ENCODE results near the gene C2orf15. TPM values are rescaled to one million over a fixed set of nuclear protein-coding genes. Genes with fewer than 3 reads are reported as not detected.

C2orf15 gene
- total and polyA plus RNA-seq, 10 of the 15 experiments (the other 5 are each of a cell fraction or from before 2014, with no cell fraction given) = 1.4 to 3.4 (median 2.4) TPM

- 0 out of 4 replicates have a peak, but pooled peaks cover 0 to 3% of the 10 kb centered on the region in 2 experiments for H3K36me3 ChIP-seq (ENCODE audit: control insufficient read depth in 2 of 2, insufficient read depth in 2 of 2, low read length in 1 of 2)
- H3K9ac ChIP-seq (ENCODE audit: control insufficient read depth, insufficient read depth, low read length) = peak overlapping the region; percentile 96
- peak overlapping the region; percentile 99; the same call in 1 of the 2 replicates for H2AFZ ChIP-seq (ENCODE audit: control insufficient read depth, low read depth, low read length)
- H3K4me3 ChIP-seq = peak overlapping the region; percentile 95
- intact Hi-C loops (cut with micrococcal nuclease; ENCODE audit: unreplicated experiment) = loop anchor here (1.0 to 5.0 kb wide), 4 partner anchors 39 to 306 kb away; partner anchors contain the start of genes C2orf15 and TXNDC9
- WGBS (ENCODE audit: insufficient coverage, insufficient replicate concordance, low lambda C conversion rate, missing lambda C conversion rate) = 21% methylated on average over 4 of the region's 4 CpGs
- ChIA-PET CTCF (interaction anchor here (0.7 to 2.4 kb wide), 3 partner anchors 14 to 154 kb away, joined by 4 to 10 read pairs (median 4); partner anchors contain the start of genes LIPT1 and TSGA10), SMC1A (ENCODE audit: uncharacterized antibody, unreplicated experiment) (interaction anchor here (1.9 kb wide), 1 partner anchor 154 kb away, joined by 7 read pairs; no protein-coding TSS in a partner anchor), POLR2A (interaction anchor here (0.6 kb wide), 1 partner anchor 269 kb away, joined by 5 read pairs; no protein-coding TSS in a partner anchor), RAD21 (ENCODE audit: unreplicated experiment) (interaction anchor here (0.6 to 2.7 kb wide), 2 partner anchors 40 to 263 kb away, joined by 3 to 13 read pairs; partner anchors contain the start of gene C2orf15)
- no TSS peak for BruUV-seq (replicated peaks)
- FAIRE-seq = no peak
- peaks cover 60% of the 10 kb centered on the region for H3K79me2 ChIP-seq (ENCODE audit: control insufficient read depth, insufficient read depth, low read length)
- DNase-seq (ENCODE audit: low read depth, low spot score) = no peak
- H3K27me3 ChIP-seq (replicated peaks in 1 of 2; ENCODE audit: control insufficient read depth in 2 of 2, insufficient read depth in 2 of 2, low read length in 1 of 2) = no peaks in the 10 kb centered on the region
- TF ChIP-seq, protein P1, sequence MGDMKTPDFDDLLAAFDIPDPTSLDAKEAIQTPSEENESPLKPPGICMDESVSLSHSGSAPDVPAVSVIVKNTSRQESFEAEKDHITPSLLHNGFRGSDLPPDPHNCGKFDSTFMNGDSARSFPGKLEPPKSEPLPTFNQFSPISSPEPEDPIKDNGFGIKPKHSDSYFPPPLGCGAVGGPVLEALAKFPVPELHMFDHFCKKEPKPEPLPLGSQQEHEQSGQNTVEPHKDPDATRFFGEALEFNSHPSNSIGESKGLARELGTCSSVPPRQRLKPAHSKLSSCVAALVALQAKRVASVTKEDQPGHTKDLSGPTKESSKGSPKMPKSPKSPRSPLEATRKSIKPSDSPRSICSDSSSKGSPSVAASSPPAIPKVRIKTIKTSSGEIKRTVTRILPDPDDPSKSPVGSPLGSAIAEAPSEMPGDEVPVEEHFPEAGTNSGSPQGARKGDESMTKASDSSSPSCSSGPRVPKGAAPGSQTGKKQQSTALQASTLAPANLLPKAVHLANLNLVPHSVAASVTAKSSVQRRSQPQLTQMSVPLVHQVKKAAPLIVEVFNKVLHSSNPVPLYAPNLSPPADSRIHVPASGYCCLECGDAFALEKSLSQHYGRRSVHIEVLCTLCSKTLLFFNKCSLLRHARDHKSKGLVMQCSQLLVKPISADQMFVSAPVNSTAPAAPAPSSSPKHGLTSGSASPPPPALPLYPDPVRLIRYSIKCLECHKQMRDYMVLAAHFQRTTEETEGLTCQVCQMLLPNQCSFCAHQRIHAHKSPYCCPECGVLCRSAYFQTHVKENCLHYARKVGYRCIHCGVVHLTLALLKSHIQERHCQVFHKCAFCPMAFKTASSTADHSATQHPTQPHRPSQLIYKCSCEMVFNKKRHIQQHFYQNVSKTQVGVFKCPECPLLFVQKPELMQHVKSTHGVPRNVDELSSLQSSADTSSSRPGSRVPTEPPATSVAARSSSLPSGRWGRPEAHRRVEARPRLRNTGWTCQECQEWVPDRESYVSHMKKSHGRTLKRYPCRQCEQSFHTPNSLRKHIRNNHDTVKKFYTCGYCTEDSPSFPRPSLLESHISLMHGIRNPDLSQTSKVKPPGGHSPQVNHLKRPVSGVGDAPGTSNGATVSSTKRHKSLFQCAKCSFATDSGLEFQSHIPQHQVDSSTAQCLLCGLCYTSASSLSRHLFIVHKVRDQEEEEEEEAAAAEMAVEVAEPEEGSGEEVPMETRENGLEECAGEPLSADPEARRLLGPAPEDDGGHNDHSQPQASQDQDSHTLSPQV (IDR thresholded peaks at IDR 0.05) = no peak
- TF ChIP-seq LARP7 (IDR thresholded peaks at IDR 0.05) (no peak), GATAD2B (conservative IDR thresholded peaks at IDR 0.05; ENCODE audit: low read depth) (no peak)
- H3K4me1 ChIP-seq (ENCODE audit: control insufficient read depth, insufficient read depth, low read length) = no peaks in the 10 kb centered on the region; the same call in 1 of the 2 replicates
- H3K27ac ChIP-seq (ENCODE audit: control insufficient read depth, insufficient read depth) = peak overlapping the region; percentile 83
- no peaks in the 10 kb centered on the region for H3K9me3 ChIP-seq (replicated peaks; ENCODE audit: control insufficient read depth, insufficient read depth, low read length)
- ATAC-seq = no peak; the same call in 2 of the 3 replicates
- no peaks in the 10 kb centered on the region for H4K20me1 ChIP-seq (ENCODE audit: control insufficient read depth, insufficient read depth)
- in situ Hi-C loops (cut with MboI) = loop anchor here (25.0 kb wide), 1 partner anchor 306 kb away; the partner anchor contains the start of gene REV1
- H3K4me2 ChIP-seq (ENCODE audit: control insufficient read depth, insufficient read depth) = peak overlapping the region; percentile 81
Measured at GRCh38 chr2:99181624-99182000, 40.1 kb downstream of the C2orf15 start.
